ENCODE results near the gene NAA15.
"Not testable (repeated sequence)": the region's sequence is repeated elsewhere in the genome, so short reads cannot be mapped to it uniquely, and the experiment has no call there.

The NAA15 gene

DNA sequence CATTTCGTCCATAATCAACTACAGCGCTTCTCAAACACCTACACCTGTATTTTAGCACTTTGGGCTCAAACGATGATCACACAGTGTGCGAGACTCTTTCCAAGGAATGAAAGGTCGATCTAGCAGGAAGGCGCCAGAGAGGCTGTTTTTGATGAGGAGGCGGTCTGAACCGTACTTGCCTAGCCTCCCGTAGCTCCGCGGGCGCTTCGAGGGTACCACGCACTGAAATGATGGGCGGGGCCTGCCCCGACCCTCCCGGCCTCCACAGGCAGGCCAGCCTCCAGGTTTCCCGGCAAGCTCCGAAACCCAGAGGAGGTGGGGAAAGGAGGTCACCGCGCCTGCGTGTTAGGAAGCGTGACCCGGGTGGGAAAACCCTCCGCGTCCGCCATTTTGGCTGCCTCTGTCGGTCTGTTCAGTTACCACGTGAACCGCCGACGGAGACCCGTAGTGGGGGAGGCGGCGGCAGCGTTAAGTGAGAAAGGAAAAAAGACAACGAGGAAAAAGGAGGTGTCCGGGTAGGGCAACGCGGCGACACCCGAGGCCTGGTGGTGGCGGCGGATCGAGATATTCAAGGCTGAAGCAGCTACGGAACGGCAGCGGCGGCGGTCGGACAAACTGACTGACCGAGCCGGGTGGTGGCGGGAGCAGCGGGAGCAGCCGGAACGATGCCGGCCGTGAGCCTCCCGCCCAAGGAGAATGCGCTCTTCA is at the start of gene NAA15:
NAA15 (plus strand) TSS at position 393 of the 708 bp plus-strand sequence; CDS start at position 666, 273 bp downstream.
- DNase-seq = peak; percentile 83

DNA sequence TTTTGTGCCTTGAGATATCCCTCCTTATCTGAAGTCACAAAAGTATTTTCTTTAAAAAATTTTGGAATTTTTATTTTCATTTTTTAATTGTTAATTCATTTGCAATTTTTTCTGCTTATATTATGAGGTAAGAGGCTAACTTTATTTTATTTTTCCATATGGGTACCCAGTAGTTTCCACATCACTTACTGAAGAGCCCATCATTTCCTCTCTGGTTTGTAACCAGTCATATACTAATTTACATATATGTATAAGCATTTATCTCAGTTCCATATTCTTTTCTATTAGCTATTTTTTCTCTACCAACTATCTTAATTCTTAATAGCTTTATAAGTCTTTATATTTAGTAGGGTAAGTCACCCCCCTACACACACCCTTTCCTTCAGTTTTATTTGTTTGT is 48.3 kb upstream of the NAA15 start:
- no peak for DNase-seq

DNA sequence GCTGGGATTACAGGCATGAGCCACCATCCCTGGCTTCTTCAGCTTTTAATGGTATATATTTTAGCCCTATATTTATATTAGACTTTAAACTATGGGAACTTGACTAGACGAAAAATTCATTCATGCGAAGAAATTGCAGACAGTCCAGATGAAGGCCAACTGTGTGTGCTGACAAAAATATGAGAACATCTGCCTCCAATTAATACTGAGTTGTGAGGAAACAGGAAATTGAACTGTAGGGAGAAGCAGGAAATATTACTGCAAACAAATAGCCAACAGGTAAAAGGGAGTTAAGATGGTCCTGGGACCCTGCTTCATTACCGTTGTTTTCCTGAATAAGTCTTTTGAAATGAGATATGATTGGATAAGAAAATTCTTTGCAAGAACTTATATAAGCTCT is 47.6 kb upstream of the NAA15 start:
- DNase-seq = no peak

DNA sequence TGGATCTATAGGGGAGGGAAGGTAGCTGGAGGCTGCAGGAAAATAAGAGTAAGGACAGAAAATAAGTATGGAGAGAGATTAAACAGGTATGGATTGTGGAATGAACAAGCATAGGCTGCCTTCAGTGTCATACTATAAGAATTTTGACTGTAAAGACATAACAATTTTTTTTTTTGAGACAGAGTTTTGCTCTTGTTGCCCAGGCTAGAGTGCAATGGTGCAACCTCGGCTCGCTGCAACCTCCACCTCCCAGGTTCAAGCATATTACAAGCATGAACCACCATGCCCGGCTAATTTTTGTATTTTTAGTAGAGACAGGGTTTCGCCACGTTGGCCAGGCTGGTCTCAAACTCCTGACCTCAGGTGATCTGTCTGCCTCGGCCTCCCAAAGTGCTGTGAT is 45.7 kb upstream of the NAA15 start:
- not testable (repeated sequence) for DNase-seq

DNA sequence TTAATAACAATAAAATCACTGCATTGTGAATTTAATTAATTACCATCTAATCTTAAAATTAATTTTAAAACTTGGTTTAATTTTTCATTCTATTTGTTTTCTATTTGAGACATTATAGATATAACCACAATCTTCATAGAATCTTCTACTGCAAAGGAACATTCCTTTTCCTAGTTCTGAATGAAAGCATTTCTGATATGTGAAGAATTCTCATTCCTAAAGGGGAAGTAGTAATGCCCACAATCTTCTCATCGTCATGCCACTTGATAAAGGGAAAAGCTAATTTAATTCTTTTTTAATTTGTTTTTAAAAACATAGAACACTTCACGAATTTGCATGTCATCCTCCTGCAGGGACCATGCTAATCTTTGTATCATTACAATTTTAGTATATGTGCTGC is 45.0 kb upstream of the NAA15 start:
- DNase-seq = no peak

DNA sequence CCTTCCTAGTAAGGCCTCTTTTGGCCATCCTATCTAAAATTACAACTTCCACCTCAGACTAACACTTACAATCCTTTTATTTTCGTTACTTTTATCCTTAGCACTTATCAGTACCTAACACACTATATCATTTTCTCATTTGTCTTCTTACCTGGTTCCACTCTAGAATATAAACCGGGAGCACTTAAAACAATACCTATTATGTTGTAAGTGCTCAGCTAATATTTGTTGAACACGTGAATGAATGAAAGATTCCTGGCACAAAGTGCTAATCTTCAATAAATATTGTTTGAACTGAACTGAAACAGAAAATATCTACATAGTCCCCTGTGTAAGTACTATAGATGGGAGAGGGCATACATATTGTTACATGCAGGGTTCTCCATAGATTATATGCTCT is 35.7 kb upstream of the NAA15 start:
- DNase-seq = no peak

DNA sequence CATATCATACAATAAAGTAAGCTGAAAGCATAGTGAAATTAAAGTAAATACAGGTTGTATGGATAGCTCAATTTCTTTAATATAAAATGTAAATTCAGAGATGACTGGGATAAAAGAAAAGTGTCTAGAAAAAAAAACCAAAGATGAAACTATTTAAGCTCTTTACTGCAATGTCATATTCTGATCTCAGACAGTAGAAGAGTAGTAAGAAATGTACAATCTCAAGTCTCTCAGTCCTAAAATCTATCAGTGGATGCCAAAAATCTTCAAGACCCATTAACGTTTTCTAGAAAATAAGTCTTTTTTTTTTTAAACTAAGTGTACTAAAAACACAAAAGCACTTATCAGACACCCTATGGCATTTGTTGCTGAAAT is 35.1 kb upstream of the NAA15 start:
- no peak for DNase-seq

DNA sequence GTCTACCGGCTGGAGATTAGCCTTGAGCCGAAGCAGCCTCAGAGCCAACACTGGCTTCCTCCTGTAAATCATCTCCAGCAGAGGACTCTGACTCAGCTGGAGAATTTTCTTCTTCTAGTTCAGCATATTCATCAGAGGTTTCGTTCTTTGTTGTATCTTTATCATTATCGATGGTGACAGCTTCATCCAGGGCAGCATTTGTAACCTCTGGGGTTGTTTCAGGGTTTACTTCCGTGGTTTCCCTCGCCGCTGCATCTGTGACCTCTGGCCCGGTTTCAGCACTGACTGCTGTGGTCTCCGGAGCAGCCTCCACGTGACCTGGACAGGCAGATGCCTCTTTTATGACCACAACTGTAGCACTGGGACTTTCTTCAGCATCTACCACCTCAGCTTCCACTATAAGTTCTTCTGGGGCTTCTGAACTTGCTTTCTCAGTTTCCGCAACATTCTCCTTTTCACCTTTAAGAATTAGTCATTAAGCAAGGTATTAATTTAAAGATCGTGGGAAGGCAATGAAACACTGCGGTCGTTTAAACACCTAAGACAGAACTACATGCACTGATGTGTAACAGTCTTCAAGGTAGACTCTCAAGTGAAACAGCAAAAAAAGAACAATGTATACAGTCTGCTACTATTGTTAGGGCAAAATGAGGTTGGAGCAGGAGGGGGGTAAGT is 34.6 kb upstream of the NAA15 start:
- DNase-seq = no peak

DNA sequence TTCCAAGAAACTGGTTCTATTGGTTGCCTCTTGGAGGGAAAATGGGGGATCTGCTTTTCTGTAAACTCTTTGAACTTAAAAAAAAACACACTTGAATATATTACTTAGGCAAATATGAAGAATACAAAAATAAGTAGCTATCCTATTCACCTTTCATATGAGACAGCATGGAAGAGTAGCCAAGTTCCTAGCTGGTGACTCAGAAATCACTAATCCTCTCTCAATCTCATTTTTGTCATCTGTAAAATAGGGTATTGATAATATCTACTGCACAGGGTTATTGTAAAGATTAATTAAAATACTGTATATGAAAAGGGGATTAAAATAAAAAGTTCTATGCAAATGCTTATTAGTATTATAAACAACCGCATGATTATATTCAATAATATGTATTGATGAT is 34.0 kb upstream of the NAA15 start:
- DNase-seq = no peak

DNA sequence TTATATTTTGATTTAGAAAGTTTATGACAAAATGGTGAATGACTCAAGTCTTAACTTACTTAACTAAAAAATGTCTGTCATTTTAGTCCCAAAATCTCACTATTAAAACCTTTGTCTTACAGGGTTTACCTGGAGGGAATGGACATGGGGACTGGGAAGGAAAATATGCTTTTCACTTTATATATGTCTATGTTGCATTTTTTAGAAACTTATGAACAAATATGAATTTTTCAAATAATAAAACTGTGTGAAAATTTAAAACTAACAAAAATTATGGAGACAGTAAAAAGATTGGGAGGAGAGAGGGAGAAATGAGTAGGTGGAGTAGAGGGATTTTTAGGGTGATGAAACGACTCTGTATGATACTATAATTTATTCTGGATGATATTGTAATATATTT is 27.5 kb upstream of the NAA15 start:
- no peak for DNase-seq

DNA sequence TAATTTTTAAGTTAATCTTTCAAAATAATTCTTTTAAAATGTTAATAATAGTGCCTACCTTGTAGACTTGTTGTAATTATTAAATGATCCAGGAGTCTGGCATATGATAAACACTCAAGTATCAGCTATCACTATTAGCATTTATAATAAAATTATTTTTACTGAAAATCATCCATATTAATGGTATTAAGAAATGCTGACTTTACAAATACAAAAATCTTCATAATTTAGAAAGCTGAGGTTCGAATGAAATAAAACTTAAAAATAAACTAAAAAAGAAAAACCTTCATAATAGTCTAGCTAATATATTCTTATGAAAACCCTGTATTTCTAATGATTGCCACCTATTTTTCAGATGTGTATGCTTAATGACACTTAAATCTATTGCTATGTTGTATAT is 26.5 kb upstream of the NAA15 start:
- DNase-seq = no peak

DNA sequence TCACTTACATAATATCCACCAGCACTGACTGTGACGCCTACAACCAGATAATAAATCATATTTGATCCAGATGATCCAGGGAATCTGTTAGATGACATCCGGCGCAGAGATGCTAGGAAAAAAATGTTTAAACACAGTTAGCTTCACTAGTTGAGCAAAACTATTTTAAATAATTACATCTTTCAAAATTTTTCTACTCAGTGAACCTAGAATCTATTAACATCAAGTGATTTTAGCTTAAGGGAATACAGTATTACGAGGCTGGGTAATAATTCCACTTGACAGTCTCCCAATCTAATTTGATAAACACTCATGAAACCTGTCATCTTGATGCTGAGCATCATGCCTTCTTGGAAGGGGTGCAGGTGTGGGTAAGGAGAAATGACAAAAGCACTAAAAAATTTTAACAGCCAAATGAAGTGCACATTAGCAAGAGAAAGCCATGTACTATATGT is 26.0 kb upstream of the NAA15 start:
- no peak for DNase-seq

DNA sequence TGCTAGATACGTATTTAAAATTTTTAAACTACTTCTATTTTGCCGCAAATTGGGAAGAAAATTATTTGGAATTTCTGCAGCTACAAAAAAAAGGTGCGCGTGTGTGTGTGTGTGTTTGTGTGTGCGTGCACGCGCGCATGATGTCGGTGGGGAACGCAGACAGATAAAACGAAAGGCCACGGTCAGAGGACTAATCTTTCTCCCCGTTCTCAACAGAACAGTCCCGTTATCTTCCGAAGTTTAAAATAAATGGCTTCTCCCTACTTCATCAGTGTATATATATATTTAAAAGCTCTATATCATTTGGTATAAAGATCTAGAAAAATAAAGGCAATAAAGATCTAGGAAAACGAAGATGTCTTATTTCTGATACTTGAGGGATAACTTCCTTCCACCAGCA is 22.8 kb upstream of the NAA15 start:
- DNase-seq = no peak

DNA sequence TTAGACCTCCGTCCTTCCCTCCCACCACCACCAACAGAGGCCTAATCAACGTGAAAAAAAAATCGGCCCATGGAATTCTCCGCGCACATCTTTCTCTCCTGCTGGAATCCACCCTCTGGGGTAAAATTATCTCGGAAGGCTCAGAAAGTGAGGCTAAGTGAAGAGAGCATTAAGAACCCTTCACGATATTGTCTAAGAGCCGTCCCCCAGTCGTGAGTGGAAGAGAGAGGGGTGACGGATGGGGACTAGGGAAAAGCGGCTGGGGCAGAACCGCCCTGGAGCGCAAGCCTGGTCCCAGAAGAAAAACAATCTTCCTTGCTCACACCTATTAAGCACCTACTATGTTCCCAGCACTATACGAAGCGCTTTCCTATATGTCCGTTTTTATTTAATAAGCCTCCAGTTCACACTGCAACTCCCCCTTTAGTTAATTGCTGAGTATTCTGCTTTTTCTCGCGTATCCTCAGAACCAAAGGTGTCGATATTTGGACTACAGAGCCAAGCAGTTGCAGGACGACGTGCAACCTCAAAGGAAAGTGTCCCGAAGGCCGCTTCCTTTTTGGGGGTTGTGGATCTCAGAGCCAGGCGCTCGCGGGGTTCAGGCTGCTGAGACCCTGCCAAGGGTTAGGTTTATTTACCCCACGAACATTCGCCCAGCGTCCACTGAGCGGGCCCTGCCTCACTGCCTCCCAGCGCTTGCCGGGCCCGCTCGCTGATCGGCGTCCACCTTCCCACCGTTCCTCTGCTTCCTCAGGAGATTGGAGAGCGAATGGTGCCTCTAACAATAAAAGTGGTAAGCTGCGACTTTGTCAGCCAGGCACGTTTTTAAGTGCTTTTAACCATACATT is 22.2 kb upstream of the NAA15 start:
- no peak for DNase-seq

DNA sequence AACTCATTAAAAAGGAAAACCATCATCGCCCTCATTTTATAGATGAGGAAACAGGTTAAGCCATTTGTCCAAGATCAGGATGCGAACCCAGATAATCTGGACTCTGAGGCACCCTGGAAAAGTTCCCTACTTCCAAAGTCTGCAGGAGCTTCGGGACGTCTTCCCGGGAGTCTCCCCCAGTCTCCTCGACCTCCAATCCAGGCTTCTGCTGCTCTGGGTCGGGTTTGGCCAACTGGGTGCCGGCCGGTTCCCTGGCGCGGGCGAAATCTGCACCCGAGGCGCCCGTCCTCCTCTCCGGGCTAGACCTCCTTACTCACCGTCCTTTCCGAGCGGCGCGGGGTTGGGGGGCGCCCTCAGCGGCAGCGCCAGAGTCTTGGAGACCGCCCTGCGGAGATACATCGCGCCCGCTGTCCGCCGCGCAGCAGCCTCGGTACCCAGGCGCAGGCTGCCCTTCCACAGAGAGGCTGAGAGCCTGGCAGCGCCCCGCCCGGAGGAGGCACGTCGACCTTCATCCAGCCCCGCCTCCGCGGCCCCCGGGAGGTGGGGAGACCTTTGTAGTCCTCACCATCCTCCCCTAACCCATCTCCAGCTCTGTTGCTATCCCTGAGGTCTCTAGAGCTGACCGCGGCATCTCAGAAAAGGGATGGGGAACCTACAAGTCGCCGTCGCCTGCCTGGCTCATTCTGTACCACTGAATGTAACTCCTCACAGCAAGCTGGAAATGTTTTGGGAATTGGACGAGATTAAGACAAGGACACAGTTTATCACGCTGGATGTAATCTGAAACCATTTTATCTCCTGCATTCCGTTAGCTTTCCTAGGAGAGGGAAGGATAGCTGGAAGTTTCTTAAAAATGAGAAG is 21.3 kb upstream of the NAA15 start, which contains the start of gene MGARP:
MGARP (minus strand) TSS at position 466 of the 861 bp plus-strand sequence; CDS start at position 399, 67 bp downstream.
- DNase-seq = no peak

DNA sequence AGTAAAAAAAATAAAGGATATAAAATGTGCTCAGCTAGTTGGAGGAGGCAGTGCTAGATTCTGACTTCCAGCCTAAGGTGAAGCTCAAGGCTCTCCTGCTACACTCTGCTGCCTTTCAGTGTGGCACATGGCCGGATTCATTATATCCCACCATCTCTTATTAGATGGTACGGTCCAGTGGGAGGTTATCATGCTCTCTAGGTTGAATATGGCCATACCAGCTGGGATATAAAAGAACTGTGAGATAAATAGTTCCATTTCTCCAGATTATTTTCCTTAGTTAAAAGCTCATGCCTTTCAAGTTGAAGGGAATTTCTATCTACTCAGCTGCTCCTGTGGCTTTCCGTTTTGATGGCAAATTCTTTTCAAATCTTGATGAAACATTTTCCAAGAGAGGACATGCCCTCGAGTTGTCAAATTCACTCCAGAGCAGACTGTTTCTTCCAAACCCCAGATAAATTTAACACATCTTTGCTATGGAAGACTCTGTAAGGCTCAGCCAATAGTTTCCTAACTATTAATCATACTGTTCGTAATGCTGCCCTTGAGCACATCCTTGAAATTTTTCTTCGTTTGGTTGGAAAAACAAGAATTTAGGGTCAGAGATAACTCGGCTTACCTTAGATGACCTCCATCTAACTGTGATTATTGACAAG is 19.1 kb upstream of the NAA15 start:
- DNase-seq = no peak

DNA sequence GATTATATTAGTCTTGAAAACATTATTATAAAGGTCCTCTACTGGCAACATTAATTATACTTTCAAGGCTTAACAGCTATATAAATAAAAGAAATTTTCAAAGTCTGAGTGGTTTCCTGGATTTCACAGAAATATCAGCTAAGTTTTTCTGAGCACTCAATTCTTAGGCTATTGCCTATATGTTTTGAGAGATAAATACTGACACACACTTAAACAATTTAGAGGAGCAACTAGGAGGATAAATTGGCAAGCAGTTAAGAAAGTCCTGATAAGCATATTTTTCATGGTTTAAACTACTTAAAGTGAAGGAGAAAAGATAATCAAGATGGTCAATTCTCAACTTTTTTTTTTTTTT is 18.6 kb upstream of the NAA15 start:
- no peak for DNase-seq

DNA sequence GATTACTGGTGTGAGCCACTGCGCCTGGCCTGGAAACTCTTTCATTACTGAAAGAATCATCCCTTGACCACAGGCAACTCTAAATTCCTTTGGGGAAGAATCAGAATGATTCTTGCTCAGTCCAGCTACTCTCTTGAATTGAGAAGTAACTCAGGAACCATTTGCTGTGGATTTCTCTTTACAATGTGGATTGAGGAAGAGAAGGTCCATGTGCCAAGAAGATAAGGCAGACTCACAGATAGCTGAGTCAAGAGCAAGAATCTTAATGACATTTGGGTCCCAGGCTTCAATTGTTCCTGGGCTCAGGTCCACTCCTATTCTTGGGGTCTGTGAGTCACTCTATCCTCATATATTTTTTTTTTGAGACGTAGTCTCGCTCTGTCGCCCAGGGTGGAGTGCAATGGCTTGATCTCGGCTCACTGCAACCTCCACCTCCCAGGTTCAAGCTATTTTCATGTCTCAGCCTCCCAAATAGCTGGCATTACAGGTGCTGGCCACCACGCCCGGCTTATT is 15.1 kb upstream of the NAA15 start:
- no peak for DNase-seq

DNA sequence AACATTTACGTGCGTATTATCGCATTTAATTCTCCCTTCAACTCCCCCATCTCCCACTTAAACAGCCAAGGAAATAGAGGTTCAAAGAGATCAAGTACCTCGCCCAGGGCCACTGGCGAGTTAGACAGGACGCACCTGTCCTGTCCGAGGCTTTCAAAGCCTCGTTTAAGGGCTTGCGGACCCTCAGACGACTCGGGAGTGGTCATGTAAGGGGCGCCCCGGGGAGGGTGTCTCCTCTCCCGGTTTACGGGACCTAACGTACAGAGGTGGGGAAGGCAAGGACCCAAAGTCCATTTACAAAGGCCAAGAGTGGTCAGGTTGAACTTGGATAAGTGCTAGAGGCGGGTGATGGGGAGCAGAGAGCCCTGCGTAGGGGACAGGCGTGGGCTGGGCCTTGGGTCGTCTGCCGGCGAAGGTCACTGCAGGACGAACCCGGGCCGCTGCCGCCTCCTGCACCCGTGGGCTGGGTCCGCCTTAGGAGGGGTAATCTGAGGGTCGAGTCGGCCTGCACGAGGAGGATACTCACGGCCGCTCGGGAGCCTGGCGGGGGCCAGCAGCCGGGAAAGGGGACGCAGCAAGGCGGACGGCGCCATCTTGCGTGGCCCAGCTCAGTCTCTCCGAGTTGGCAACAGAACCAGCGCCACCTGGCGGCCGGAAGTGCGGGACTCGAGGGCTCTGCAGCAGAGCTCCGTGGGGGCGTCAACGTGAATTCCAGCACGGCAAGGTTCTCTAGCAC is 5.9 kb upstream of the NAA15 start:
- DNase-seq = peak; percentile 37

DNA sequence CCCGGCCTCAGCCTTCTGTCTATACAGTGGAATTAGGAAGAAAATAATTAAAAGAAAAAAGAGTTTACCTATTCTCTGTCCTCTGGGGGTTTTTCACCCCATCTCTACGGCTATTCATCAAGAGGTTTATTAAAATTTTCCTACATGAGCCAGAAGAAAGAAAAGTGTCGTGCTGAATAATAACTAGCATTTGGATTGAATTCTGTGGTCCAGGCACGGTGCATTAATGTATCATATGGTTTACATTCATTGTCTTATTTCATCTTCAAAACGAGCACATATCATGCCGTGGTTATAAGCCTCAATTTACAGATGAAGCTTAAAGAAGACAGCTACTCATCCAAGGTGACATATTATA is 5.4 kb upstream of the NAA15 start:
- DNase-seq = no peak

DNA sequence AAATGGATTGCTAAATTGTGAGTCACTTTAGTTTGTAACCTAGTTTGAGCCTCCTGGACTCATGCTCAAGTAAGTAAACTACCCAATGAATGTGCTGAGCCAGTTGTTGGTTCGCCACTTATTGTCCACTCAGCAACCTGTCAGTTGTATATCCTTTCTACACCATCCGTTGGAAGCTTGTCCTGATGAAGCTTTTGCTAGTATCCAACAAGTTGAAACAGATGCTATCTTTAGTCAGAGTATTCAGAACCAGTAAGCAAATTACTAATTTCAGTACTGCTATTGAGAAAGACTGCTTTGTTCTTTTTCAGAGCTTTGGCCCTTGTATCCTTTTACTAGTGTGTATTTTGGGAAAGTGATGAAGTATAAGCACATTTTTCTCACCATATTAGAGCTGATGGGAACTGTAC is 4.3 kb upstream of the NAA15 start:
- DNase-seq = no peak
